Measurements from ENCODE around the gene NTSR2.
"Not testable (repeated sequence)": the region's sequence is repeated elsewhere in the genome, so short reads cannot be mapped to it uniquely, and the experiment has no call there.

Gene NTSR2

DNA sequence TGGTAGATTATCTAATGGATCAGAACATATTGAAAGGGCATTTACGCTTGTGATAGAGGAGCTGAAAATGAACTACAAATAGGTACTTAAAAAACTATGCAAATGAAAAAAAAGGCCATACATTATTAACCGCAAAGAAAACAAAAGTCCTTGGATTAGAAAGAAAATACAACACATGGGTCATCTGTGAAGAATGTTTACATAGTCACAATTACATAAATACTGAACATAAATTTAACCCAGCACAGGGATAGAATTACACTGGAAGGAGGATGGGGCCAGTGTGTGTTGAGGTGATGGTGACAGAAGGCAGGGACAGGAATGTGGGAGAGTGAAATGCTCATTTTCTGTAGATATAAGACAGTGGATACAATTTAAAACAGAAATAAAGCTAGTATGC, 6.6 kb downstream of the NTSR2 start:
- H3K36me3 ChIP-seq (ENCODE audit: control insufficient read depth, low read length), result no peaks in the 10 kb centered on the region
- H3K27ac ChIP-seq (ENCODE audit: low read depth, low read length), result no peak overlapping the region
- no peaks in the 10 kb centered on the region for H3F3A ChIP-seq (ENCODE audit: control insufficient read depth, insufficient read depth)
- H3K4me1 ChIP-seq (ENCODE audit: control insufficient read depth, low read length), result no peaks in the 10 kb centered on the region
- H3K4me2 ChIP-seq (ENCODE audit: low read length), result no peak overlapping the region
- no peaks in the 10 kb centered on the region for H4K20me1 ChIP-seq (ENCODE audit: control insufficient read depth, insufficient read depth, low read depth, low read length)
- H3K9me3 ChIP-seq (ENCODE audit: control insufficient read depth, insufficient read depth, low read length), result peaks cover 6% of the 10 kb centered on the region
- no peaks in the 10 kb centered on the region for H3K79me2 ChIP-seq (ENCODE audit: control insufficient read depth, low read length)
- H3K27me3 ChIP-seq (ENCODE audit: control insufficient read depth, low read length), result 0 out of 2 replicates have a peak, but pooled peaks cover 2% of the 10 kb centered on the region
- no peaks in the 10 kb centered on the region for H3K9me2 ChIP-seq (replicated peaks; ENCODE audit: control insufficient read depth, low read length)
- no peak overlapping the region for H3K4me3 ChIP-seq (ENCODE audit: low read length)
- TF ChIP-seq, protein P1, sequence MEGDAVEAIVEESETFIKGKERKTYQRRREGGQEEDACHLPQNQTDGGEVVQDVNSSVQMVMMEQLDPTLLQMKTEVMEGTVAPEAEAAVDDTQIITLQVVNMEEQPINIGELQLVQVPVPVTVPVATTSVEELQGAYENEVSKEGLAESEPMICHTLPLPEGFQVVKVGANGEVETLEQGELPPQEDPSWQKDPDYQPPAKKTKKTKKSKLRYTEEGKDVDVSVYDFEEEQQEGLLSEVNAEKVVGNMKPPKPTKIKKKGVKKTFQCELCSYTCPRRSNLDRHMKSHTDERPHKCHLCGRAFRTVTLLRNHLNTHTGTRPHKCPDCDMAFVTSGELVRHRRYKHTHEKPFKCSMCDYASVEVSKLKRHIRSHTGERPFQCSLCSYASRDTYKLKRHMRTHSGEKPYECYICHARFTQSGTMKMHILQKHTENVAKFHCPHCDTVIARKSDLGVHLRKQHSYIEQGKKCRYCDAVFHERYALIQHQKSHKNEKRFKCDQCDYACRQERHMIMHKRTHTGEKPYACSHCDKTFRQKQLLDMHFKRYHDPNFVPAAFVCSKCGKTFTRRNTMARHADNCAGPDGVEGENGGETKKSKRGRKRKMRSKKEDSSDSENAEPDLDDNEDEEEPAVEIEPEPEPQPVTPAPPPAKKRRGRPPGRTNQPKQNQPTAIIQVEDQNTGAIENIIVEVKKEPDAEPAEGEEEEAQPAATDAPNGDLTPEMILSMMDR (IDR thresholded peaks at IDR 0.05; ENCODE audit: low read depth, low read length, poor library complexity, severe bottlenecking), result no peak
- no peak for TF ChIP-seq EZH2phosphoT487 (IDR thresholded peaks at IDR 0.05; ENCODE audit: borderline replicate concordance, low read length)

DNA sequence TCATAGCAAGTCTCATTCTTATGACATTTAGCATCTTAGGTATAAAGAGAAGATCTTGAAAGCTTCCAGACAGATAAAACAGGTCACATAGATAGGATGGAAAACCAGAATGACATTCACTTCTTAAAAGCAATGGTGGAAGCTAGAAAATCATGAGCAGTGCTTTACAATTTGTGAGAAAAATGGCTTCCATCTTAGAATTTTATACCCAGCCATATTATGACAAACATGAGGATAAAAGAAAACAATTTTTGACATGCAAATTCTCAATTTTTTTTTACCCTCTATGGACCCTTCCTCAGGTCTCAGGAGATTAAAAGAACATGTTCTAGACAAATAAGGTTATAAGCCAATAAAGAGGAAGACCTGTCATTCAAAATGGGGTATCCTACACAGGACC, 7.1 kb downstream of the NTSR2 start:
- TF ChIP-seq, protein P1 (IDR thresholded peaks at IDR 0.05; ENCODE audit: low read depth, low read length, poor library complexity, severe bottlenecking), result no peak
- TF ChIP-seq EZH2phosphoT487 (IDR thresholded peaks at IDR 0.05; ENCODE audit: borderline replicate concordance, low read length), result no peak
- Histone ChIP-seq H3K4me1 (ENCODE audit: control insufficient read depth, low read length) (no peaks in the 10 kb centered on the region), H3K36me3 (ENCODE audit: control insufficient read depth, low read length) (no peaks in the 10 kb centered on the region), H3K9me3 (ENCODE audit: control insufficient read depth, insufficient read depth, low read length) (peaks cover 6% of the 10 kb centered on the region), H3K27me3 (ENCODE audit: control insufficient read depth, low read length) (0 out of 2 replicates have a peak, but pooled peaks cover 2% of the 10 kb centered on the region), H3K79me2 (ENCODE audit: control insufficient read depth, low read length) (no peaks in the 10 kb centered on the region), H4K20me1 (ENCODE audit: control insufficient read depth, insufficient read depth, low read depth, low read length) (no peaks in the 10 kb centered on the region), H3K4me3 (ENCODE audit: low read length) (no peak overlapping the region), H3F3A (ENCODE audit: control insufficient read depth, insufficient read depth) (no peaks in the 10 kb centered on the region), H3K27ac (ENCODE audit: low read depth, low read length) (no peak overlapping the region), H3K9me2 (replicated peaks; ENCODE audit: control insufficient read depth, low read length) (no peaks in the 10 kb centered on the region), H3K4me2 (ENCODE audit: low read length) (no peak overlapping the region)

DNA sequence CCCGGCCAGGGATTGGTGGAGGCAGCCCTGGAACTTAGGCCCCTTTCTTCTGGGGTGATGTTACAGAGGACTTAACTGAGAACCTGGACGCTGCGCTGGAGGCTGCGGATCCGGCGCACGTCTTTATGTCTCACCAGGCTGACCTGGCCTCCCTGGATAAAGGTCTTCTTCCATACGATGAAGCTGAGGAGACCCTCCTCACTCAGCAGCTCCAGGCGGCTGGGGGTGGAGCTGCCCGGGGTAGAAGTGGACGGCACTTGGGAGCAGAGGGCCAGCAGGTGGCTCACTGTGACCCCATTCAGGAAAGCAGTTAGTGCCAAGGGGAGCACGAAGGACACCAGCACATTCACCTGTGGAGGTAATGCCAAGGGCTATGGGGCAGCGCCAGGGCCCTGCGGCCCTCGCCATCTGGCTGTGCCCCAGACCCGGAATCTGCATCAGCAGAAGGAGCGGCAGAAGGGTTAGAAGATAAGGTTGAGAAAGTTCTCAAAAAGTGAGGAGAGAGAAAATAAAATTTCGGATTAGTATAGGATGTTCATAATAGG, 8.0 kb downstream of the NTSR2 start:
- no peak for TF ChIP-seq EZH2phosphoT487 (IDR thresholded peaks at IDR 0.05; ENCODE audit: borderline replicate concordance, low read length)
- TF ChIP-seq, protein P1 (IDR thresholded peaks at IDR 0.05; ENCODE audit: low read depth, low read length, poor library complexity, severe bottlenecking), result no peak
- Histone ChIP-seq H4K20me1 (ENCODE audit: control insufficient read depth, insufficient read depth, low read depth, low read length) (no peaks in the 10 kb centered on the region), H3F3A (ENCODE audit: control insufficient read depth, insufficient read depth) (no peaks in the 10 kb centered on the region), H3K79me2 (ENCODE audit: control insufficient read depth, low read length) (no peaks in the 10 kb centered on the region), H3K9me3 (ENCODE audit: control insufficient read depth, insufficient read depth, low read length) (peaks cover 6% of the 10 kb centered on the region), H3K4me2 (ENCODE audit: low read length) (no peak overlapping the region), H3K9me2 (replicated peaks; ENCODE audit: control insufficient read depth, low read length) (no peaks in the 10 kb centered on the region), H3K4me1 (ENCODE audit: control insufficient read depth, low read length) (no peaks in the 10 kb centered on the region), H3K4me3 (ENCODE audit: low read length) (no peak overlapping the region), H3K36me3 (ENCODE audit: control insufficient read depth, low read length) (no peaks in the 10 kb centered on the region), H3K27ac (ENCODE audit: low read depth, low read length) (no peak overlapping the region), H3K27me3 (ENCODE audit: control insufficient read depth, low read length) (0 out of 2 replicates have a peak, but pooled peaks cover 2% of the 10 kb centered on the region)

DNA sequence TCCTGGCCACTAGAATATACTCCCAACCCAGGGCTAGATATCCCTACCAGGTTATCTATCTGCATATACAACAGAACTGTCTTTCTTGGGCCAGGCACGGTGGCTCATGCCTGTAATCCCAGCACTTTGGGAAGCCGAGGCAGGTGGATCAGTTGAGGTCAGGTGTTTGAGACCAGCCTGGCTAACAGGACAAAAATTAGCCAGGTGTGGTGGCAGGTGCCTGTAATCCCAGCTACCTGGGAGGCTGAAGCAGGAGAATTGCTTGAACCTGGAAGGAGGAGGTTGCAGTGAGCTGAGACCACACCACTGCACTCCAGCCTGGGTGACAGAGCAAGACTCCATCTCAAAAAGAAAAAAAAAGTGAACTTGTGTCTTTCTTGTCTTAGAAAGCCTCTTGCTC, 9.6 kb downstream of the NTSR2 start:
- not testable (repeated sequence) for H3F3A ChIP-seq (ENCODE audit: control insufficient read depth, insufficient read depth); H4K20me1 ChIP-seq (ENCODE audit: control insufficient read depth, insufficient read depth, low read depth, low read length); H3K36me3 ChIP-seq (ENCODE audit: control insufficient read depth, low read length); H3K4me2 ChIP-seq (ENCODE audit: low read length); H3K9me2 ChIP-seq (replicated peaks; ENCODE audit: control insufficient read depth, low read length); H3K4me1 ChIP-seq (ENCODE audit: control insufficient read depth, low read length); H3K27ac ChIP-seq (ENCODE audit: low read depth, low read length); H3K4me3 ChIP-seq (ENCODE audit: low read length); H3K27me3 ChIP-seq (ENCODE audit: control insufficient read depth, low read length); H3K9me3 ChIP-seq (ENCODE audit: control insufficient read depth, insufficient read depth, low read length); H3K79me2 ChIP-seq (ENCODE audit: control insufficient read depth, low read length)

Data from DOHH2 (cell line).